ENCODE measurements around the gene BACE2.

- no peak for TF ChIP-seq CTCF (conservative IDR thresholded peaks at IDR 0.05 in 1 of 2, IDR thresholded peaks at IDR 0.05 in 1 of 2; ENCODE audit: extremely low read depth in 1 of 2, insufficient read depth in 1 of 2, low read depth in 1 of 2, low read length in 2 of 2)
- no peak for TF ChIP-seq EZH2 (IDR thresholded peaks at IDR 0.05; ENCODE audit: borderline replicate concordance, low read length)
Observed at GRCh38 chr21:41229509-41230248, 61.7 kb downstream of the BACE2 start.

All from mammary epithelial cell (primary cell).